VCaP (cell line): Measurements from ENCODE around the gene C11orf54.

Experiments
- H3K27ac ChIP-seq: fragments of 450-650 bp; 2 replicates; pipeline ENCODE4 v1.5.1; 2017
- CTCF ChIP-seq: fragments of 450-650 bp; conservative IDR thresholded peaks from 2 replicates; pipeline ENCODE4 v1.5.1; 2017; ENCODE audit warnings: mild to moderate bottlenecking, moderate library complexity

C11orf54 gene

GRCh38 chr11:93712678-93713077 is 28.8 kb upstream of the C11orf54 start:
- no peak for TF ChIP-seq CTCF
- no peak overlapping the region for H3K27ac ChIP-seq

- no peak overlapping the region for H3K27ac ChIP-seq
Observed at GRCh38 chr11:93715797-93716396, 25.6 kb upstream of the C11orf54 start.

GRCh38 chr11:93717501-93717900 is 24.0 kb upstream of the C11orf54 start:
- no peak for TF ChIP-seq CTCF
- H3K27ac ChIP-seq: no peak overlapping the region

More at GRCh38 chr11:93715797-93716396, 25.6 kb upstream of the C11orf54 start:
- TF ChIP-seq CTCF: no peak

- TF ChIP-seq CTCF: no peak
- no peak overlapping the region for H3K27ac ChIP-seq
Observed at GRCh38 chr11:93718057-93718563, 23.4 kb upstream of the C11orf54 start.

GRCh38 chr11:93719310-93719709 is 22.2 kb upstream of the C11orf54 start:
- no peak for TF ChIP-seq CTCF
- no peak overlapping the region for H3K27ac ChIP-seq

GRCh38 chr11:93720522-93720921 is 20.9 kb upstream of the C11orf54 start:
- TF ChIP-seq CTCF: no peak
- no peak overlapping the region for H3K27ac ChIP-seq

- TF ChIP-seq CTCF: no peak
- no peak overlapping the region for H3K27ac ChIP-seq
Observed at GRCh38 chr11:93724089-93724488, 17.4 kb upstream of the C11orf54 start.
